Endothelial cell (in vitro differentiated cells): ENCODE data around the gene GATB. TPM values are rescaled to one million over a fixed set of nuclear protein-coding genes. Genes with fewer than 3 reads are reported as not detected.

Experiments
- DNase-seq: peaks from one replicate; pipeline ENCODE4 v3.0.0; 2021; ENCODE audit warnings: low spot score
- H3K27ac Mint-ChIP-seq: one replicate; pipeline ENCODE4 v1.8.0; 2021; ENCODE audit warnings: mixed read lengths, inconsistent platforms; ENCODE audit not compliant: unreplicated experiment
- H3K27me3 Mint-ChIP-seq: one replicate; pipeline ENCODE4 v1.8.0; 2021; ENCODE audit warnings: mild to moderate bottlenecking, moderate library complexity, mixed read lengths, inconsistent platforms; ENCODE audit not compliant: unreplicated experiment
- H3K36me3 Mint-ChIP-seq: one replicate; pipeline ENCODE4 v1.8.0; 2021; ENCODE audit warnings: mild to moderate bottlenecking, low read depth, mixed read lengths, inconsistent platforms; ENCODE audit not compliant: unreplicated experiment
- H3K4me1 Mint-ChIP-seq: one replicate; pipeline ENCODE4 v1.8.0; 2021; ENCODE audit warnings: mild to moderate bottlenecking, mixed read lengths, inconsistent platforms; ENCODE audit not compliant: unreplicated experiment
- H3K4me3 Mint-ChIP-seq: one replicate; pipeline ENCODE4 v1.8.0; 2021; ENCODE audit warnings: mild to moderate bottlenecking, mixed read lengths, inconsistent platforms; ENCODE audit not compliant: unreplicated experiment
- H3K9me3 Mint-ChIP-seq: one replicate; pipeline ENCODE4 v1.8.0; 2021; ENCODE audit warnings: mixed read lengths, inconsistent platforms; ENCODE audit not compliant: unreplicated experiment
- CTCF ChIP-seq: fragments of 200-600 bp; sonication (generic); IDR thresholded peaks from one replicate; pipeline ENCODE4 v1.5.0; 2021; ENCODE audit warnings: antibody characterized with exemption; ENCODE audit not compliant: unreplicated experiment
- total RNA-seq: library from RNA; stranded (reverse); fragmentation: NEBNext Ultra II Directional; extraction: Animal tissue kit (Norgen Biotek cat#: 25700); gene quantifications from one replicate; pipeline ENCODE4 v1.2.1, GENCODE V29; 2021; ENCODE audit not compliant: unreplicated experiment

Gene GATB
- total RNA-seq, 1 donor from 2014 or later, result 16.6 TPM

DNA sequence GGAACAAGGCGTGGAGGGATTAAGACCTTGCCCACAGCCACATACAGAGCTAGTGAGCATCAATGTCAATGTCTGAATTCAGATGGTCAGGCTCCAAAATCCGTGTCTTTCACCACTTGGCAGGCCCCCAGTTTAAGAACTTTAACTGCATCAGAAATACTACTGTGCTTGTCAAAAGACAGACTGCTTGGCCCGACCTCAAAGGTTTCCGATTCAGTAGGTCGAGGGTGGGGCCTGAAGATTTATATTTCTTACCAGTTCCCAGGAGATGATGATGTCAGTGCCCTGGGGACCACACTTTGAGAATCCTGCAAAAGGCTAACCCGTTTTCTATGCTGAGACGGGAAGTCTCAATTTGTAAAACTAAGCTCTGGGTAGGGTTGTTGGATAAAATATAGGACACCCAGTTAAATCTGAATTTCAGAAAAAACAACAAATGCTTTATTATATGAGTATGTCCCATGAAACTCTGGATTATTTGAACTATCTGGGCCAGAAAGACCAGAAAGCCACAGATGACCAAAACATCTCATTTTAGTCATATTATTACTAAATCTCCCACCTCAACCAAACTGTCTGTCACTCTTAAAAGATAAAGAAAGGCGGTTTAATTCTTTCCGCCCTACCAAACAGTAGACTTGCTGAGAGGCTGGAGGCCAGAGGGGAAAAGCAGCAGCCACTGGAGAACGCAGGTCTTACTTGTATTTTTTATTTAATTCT lies 42.7 kb downstream of the GATB start:
- Mint-ChIP-seq H3K27ac (no peak overlapping the region), H3K27me3 (peaks cover 4% of the 10 kb centered on the region), H3K4me3 (no peak overlapping the region), H3K4me1 (no peaks in the 10 kb centered on the region), H3K9me3 (no peaks in the 10 kb centered on the region), H3K36me3 (peaks cover 10% of the 10 kb centered on the region)
- DNase-seq, result no peak
- TF ChIP-seq CTCF, result no peak

GRCh38 chr4:151717314-151717713 lies 43.5 kb downstream of the GATB start:
- H3K9me3 Mint-ChIP-seq, result no peaks in the 10 kb centered on the region
- H3K27me3 Mint-ChIP-seq, result peaks cover 4% of the 10 kb centered on the region
- DNase-seq, result no peak
- TF ChIP-seq CTCF, result no peak
- H3K36me3 Mint-ChIP-seq, result peaks cover 6% of the 10 kb centered on the region
- H3K4me1 Mint-ChIP-seq, result no peaks in the 10 kb centered on the region
- no peak overlapping the region for H3K27ac Mint-ChIP-seq
- H3K4me3 Mint-ChIP-seq, result no peak overlapping the region

GRCh38 chr4:151716324-151716723 lies 44.5 kb downstream of the GATB start:
- no peak for TF ChIP-seq CTCF
- Mint-ChIP-seq H3K27ac (no peak overlapping the region), H3K36me3 (peaks cover 4% of the 10 kb centered on the region), H3K4me1 (no peaks in the 10 kb centered on the region), H3K27me3 (peaks cover 2% of the 10 kb centered on the region), H3K9me3 (no peaks in the 10 kb centered on the region), H3K4me3 (no peak overlapping the region)
- DNase-seq, result no peak

DNA sequence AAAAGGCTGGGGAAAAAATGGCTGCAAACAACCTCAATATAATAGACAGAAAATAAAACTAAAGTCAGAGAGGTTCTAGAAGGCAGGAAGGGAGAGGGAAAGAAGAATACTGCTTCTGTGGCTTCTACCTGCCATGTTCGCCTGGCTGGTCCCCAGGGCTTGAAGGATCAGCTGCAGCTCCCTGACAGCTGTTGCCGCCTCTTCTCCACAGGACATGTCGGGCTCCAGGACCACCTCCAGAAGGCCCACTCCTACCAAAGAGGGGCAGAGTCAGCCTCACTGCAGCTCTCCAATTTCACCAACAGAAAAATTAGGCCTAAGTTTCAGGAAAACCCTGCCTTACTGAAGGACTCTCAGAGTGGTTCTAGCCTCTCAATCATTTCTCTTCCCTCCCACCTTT lies 44.9 kb downstream of the GATB start:
- DNase-seq, result no peak
- Mint-ChIP-seq H3K36me3 (peaks cover 4% of the 10 kb centered on the region), H3K4me3 (no peak overlapping the region), H3K27me3 (peaks cover 5% of the 10 kb centered on the region), H3K9me3 (no peaks in the 10 kb centered on the region), H3K27ac (no peak overlapping the region), H3K4me1 (peaks cover 2% of the 10 kb centered on the region)
- TF ChIP-seq CTCF, result no peak

- peaks cover 4% of the 10 kb centered on the region for H3K36me3 Mint-ChIP-seq
- H3K4me3 Mint-ChIP-seq, result no peak overlapping the region
- no peak overlapping the region for H3K27ac Mint-ChIP-seq
- H3K27me3 Mint-ChIP-seq, result peaks cover 5% of the 10 kb centered on the region
- no peak for TF ChIP-seq CTCF
- no peak for DNase-seq
- H3K4me1 Mint-ChIP-seq, result peaks cover 16% of the 10 kb centered on the region
- H3K9me3 Mint-ChIP-seq, result no peaks in the 10 kb centered on the region
These were observed 48.0 kb downstream of the GATB start for GRCh38 chr4:151712777-151713176.
